IMR-90 (cell line): ENCODE data around the gene BEAN1. TPM values are rescaled to one million over a fixed set of nuclear protein-coding genes. Genes with fewer than 3 reads are reported as not detected.
A peak's percentile ranks its signal among the peaks of the same experiment; 100 is the strongest.

Source experiments
- ATAC-seq: fragments of 200-7000 bp; cut with Tn5 transposase; 2 replicates; pipeline ENCODE4 v1.9.1; 2020; ENCODE audit warnings: low read depth, mild to moderate bottlenecking, moderate library complexity
- BruUV-seq: library from RNA; stranded (reverse); fragments of 400-500 nt; replicated peaks from 2 replicates; lab custom pipeline; 2021; lab: Mats Ljungman, UMichigan
- CTCF ChIA-PET: fragments of 300-600 bp; formaldehyde crosslinking; extraction: SDS; loops from one replicate; lab custom pipeline; 2021; ENCODE audit warnings: antibody characterized with exemption; lab: Yijun Ruan, JAX
- POLR2A ChIA-PET: fragments of 300-600 bp; sonication (Branson Sonifier 250); formaldehyde crosslinking; loops from one replicate; lab custom pipeline; 2022; ENCODE audit warnings: antibody characterized with exemption; ENCODE audit not compliant: unreplicated experiment; lab: Charles Lee
- DNase-seq: peaks from one replicate; pipeline ENCODE4 v3.0.0; 2013
- H2AFZ ChIP-seq: replicated peaks from 2 replicates; pipeline ENCODE3; 2013; ENCODE audit warnings: low read length, mild to moderate bottlenecking; ENCODE audit not compliant: poor library complexity
- H2AK5ac ChIP-seq: 2 replicates; pipeline ENCODE4 v1.6.1; 2013; ENCODE audit warnings: low read depth, low read length, inconsistent platforms
- H2AK9ac ChIP-seq: replicated peaks from 2 replicates; pipeline ENCODE3; 2013; ENCODE audit warnings: mild to moderate bottlenecking, low read depth, low read length, moderate library complexity; ENCODE audit not compliant: poor library complexity
- H2BK120ac ChIP-seq: 2 replicates; pipeline ENCODE4 v1.6.1; 2013; ENCODE audit warnings: low read depth, low read length, inconsistent platforms
- H2BK15ac ChIP-seq: 3 replicates; pipeline ENCODE4 v1.6.1; 2013; ENCODE audit warnings: low read depth, low read length, inconsistent platforms
- H2BK20ac ChIP-seq: 2 replicates; pipeline ENCODE4 v1.6.1; 2013; ENCODE audit warnings: low read depth, mild to moderate bottlenecking, inconsistent platforms, low read length, moderate library complexity
- H2BK5ac ChIP-seq: 2 replicates; pipeline ENCODE4 v1.6.1; 2013; ENCODE audit warnings: mild to moderate bottlenecking, low read depth, low read length, inconsistent platforms; ENCODE audit not compliant: poor library complexity, severe bottlenecking
- H3K14ac ChIP-seq: replicated peaks from 2 replicates; pipeline ENCODE4 v1.6.1; 2013; ENCODE audit warnings: low read depth, low read length, inconsistent platforms
- H3K18ac ChIP-seq: 2 replicates; pipeline ENCODE4 v1.6.1; 2013; ENCODE audit warnings: low read depth, low read length, control low read depth
- H3K23ac ChIP-seq: 2 replicates; pipeline ENCODE4 v1.6.1; 2013; ENCODE audit warnings: low read depth, low read length, inconsistent platforms
- H3K27ac ChIP-seq: 2 replicates; pipeline ENCODE4 v1.5.1; 2013; ENCODE audit warnings: mild to moderate bottlenecking, control low read depth, low read length; ENCODE audit not compliant: insufficient read depth
- H3K27me3 ChIP-seq: 2 replicates; pipeline ENCODE4 v1.6.1; 2013; ENCODE audit warnings: low read length; ENCODE audit not compliant: control insufficient read depth, insufficient read depth
- H3K36me3 ChIP-seq: 2 replicates; pipeline ENCODE4 v1.6.1; 2013; ENCODE audit warnings: low read length, mixed read lengths; ENCODE audit not compliant: control insufficient read depth, insufficient read depth
- H3K4ac ChIP-seq: 2 replicates; pipeline ENCODE4 v1.6.1; 2013; ENCODE audit warnings: low read depth, low read length, inconsistent platforms
- H3K4me1 ChIP-seq: 2 replicates; pipeline ENCODE4 v1.6.1; 2013; ENCODE audit warnings: low read length, mixed read lengths; ENCODE audit not compliant: control insufficient read depth, insufficient read depth
- H3K4me2 ChIP-seq: 2 replicates; pipeline ENCODE4 v1.6.1; 2013; ENCODE audit warnings: low read depth, mild to moderate bottlenecking, control low read depth, low read length, moderate library complexity
- H3K4me3 ChIP-seq: 2 replicates; pipeline ENCODE4 v1.5.1; 2013; ENCODE audit warnings: low read depth, mild to moderate bottlenecking, control low read depth, low read length, moderate library complexity; ENCODE audit not compliant: insufficient read depth
- H3K56ac ChIP-seq: 2 replicates; pipeline ENCODE4 v1.6.1; 2013; ENCODE audit warnings: low read length, inconsistent platforms; ENCODE audit not compliant: insufficient read depth; ENCODE audit errors: extremely low read depth
- H3K79me1 ChIP-seq, 2 experiments: 2 replicates each; pipeline ENCODE4 v1.6.1; 2013; ENCODE audit warnings: low read length in 2 of 2, inconsistent platforms in 1 of 2, low read depth in 1 of 2
- H3K9ac ChIP-seq: 2 replicates; pipeline ENCODE4 v1.6.1; 2013; ENCODE audit warnings: low read depth, low read length, control low read depth
- H3K9me1 ChIP-seq: 2 replicates; pipeline ENCODE4 v1.6.1; 2013; ENCODE audit warnings: low read length, inconsistent platforms; ENCODE audit not compliant: insufficient read depth
- H3K9me3 ChIP-seq: 2 replicates; pipeline ENCODE4 v1.6.1; 2013; ENCODE audit warnings: low read length; ENCODE audit not compliant: control insufficient read depth, insufficient read depth
- H4K20me1 ChIP-seq: 2 replicates; pipeline ENCODE4 v1.6.1; 2013; ENCODE audit warnings: low read length, inconsistent platforms; ENCODE audit not compliant: insufficient read depth
- H4K5ac ChIP-seq: 2 replicates; pipeline ENCODE4 v1.6.1; 2013; ENCODE audit warnings: mild to moderate bottlenecking, low read depth, low read length, control low read depth
- H4K8ac ChIP-seq, 2 experiments: 2 replicates each; pipeline ENCODE4 v1.6.1; 2013; ENCODE audit warnings: low read depth in 2 of 2, low read length in 2 of 2, control low read depth in 1 of 2, inconsistent platforms in 1 of 2
- H4K91ac ChIP-seq: 2 replicates; pipeline ENCODE4 v1.6.1; 2013; ENCODE audit warnings: low read depth, low read length, inconsistent platforms; ENCODE audit not compliant: insufficient read depth
- CEBPB ChIP-seq: IDR thresholded peaks from 2 replicates; pipeline ENCODE4 v1.6.1; 2012; ENCODE audit warnings: low read depth, low read length, improper control_type of control experiment
- CHD1 ChIP-seq: IDR thresholded peaks from 2 replicates; pipeline ENCODE4 v1.6.1; 2012; ENCODE audit warnings: low read depth, low read length, improper control_type of control experiment
- ELK1 ChIP-seq: fragments of 150-350 bp; IDR thresholded peaks from 2 replicates; pipeline ENCODE4 v1.6.1; 2016; ENCODE audit warnings: low read depth, mild to moderate bottlenecking, low read length, moderate library complexity, borderline replicate concordance
- MAFK ChIP-seq: IDR thresholded peaks from 2 replicates; pipeline ENCODE4 v1.6.1; 2012; ENCODE audit warnings: low read depth, low read length, improper control_type of control experiment
- MAZ ChIP-seq: IDR thresholded peaks from 2 replicates; pipeline ENCODE4 v1.6.1; 2012; ENCODE audit warnings: low read depth, mild to moderate bottlenecking, low read length, improper control_type of control experiment, moderate library complexity, borderline replicate concordance
- MXI1 ChIP-seq: IDR thresholded peaks from 2 replicates; pipeline ENCODE4 v1.6.1; 2012; ENCODE audit warnings: low read depth, mild to moderate bottlenecking, low read length, moderate library complexity, borderline replicate concordance
- POLR2A ChIP-seq: IDR thresholded peaks from 2 replicates; pipeline ENCODE4 v1.6.1; 2012; ENCODE audit warnings: mild to moderate bottlenecking, low read depth, low read length
- RCOR1 ChIP-seq: IDR thresholded peaks from 2 replicates; pipeline ENCODE4 v1.6.1; 2012; ENCODE audit warnings: mild to moderate bottlenecking, low read length, improper control_type of control experiment; ENCODE audit not compliant: insufficient replicate concordance
- SMC3 ChIP-seq: fragments of 150-350 bp; IDR thresholded peaks from 2 replicates; pipeline ENCODE4 v1.6.1; 2016; ENCODE audit warnings: low read depth, mild to moderate bottlenecking, antibody characterized with exemption, low read length, moderate library complexity
- USF2 ChIP-seq: fragments of 150-350 bp; IDR thresholded peaks from 2 replicates; pipeline ENCODE4 v1.6.1; 2017; ENCODE audit warnings: mild to moderate bottlenecking, antibody characterized with exemption, low read length, low read depth
- WGBS, 2 experiments: methylation state at CpG; one replicate each; pipeline versions ENCODE4 v1.1.5 to v1.1.7; 2013; ENCODE audit warnings: missing lambda C conversion rate in 2 of 2; ENCODE audit not compliant: insufficient read length in 1 of 2; ENCODE audit errors: extremely low coverage in 2 of 2; 5-methylcytosine and 5-hydroxymethylcytosine counted together
- dilution Hi-C: fragments of 300-500 bp; cut with HindIII; formaldehyde crosslinking; loops from one replicate; pipeline ENCODE4 v1.14.3; 2018; ENCODE audit warnings: low sequenced_read_pairs; ENCODE audit not compliant: unreplicated experiment
- in situ Hi-C: fragments of 300-500 bp; cut with MboI; formaldehyde crosslinking; loops from 3 replicates; pipeline ENCODE4 v1.14.3; 2019; ENCODE audit warnings: low sequenced_read_pairs, inconsistent platforms, mixed read lengths
- intact Hi-C: fragments of 100-400 bp; cut with micrococcal nuclease; formaldehyde crosslinking; loops from 2 replicates; pipeline ENCODE4 v1.10.0; 2022
- polyA plus RNA-seq, 3 experiments: library from polyadenylated mRNA; depleted of rRNA; stranded (reverse); fragments of >200 nt; gene quantifications; 2 replicates each; pipeline ENCODE4 v1.2.3, GENCODE V29; 2012; ENCODE audit warnings: low replicate concordance in 1 of 3
- total RNA-seq: library from RNA; depleted of rRNA; stranded (reverse); fragments of >200 nt; gene quantifications from 2 replicates; pipeline ENCODE4 v1.2.3, GENCODE V29; 2012

Gene BEAN1
- total and polyA plus RNA-seq, 2 of the 4 experiments (the other 2 are of a cell fraction): not detected

GRCh38 chr16:66517586-66518263 is 90.6 kb downstream of the BEAN1 start (continued):
- no peak for TF ChIP-seq MAZ

GRCh38 chr16:66519482-66520373 is 92.6 kb downstream of the BEAN1 start:
- no peak overlapping the region for H3K9ac ChIP-seq
- peak overlapping the region; percentile 11; the same call in 1 of the 2 replicates for H2BK120ac ChIP-seq
- dilution Hi-C loops (no loop called here), intact Hi-C loops (no loop called here), in situ Hi-C loops (no loop called here)
- no peak overlapping the region for H2BK15ac ChIP-seq
- no peak overlapping the region for H2BK5ac ChIP-seq
- no peak overlapping the region for H3K23ac ChIP-seq
- H2AK5ac ChIP-seq: peak overlapping the region; percentile 51; the same call in 1 of the 2 replicates
- DNase-seq: no peak
- H3K14ac ChIP-seq: no peak overlapping the region
- H4K5ac ChIP-seq: no peak overlapping the region
- no peaks in the 10 kb centered on the region for H3K27me3 ChIP-seq
- POLR2A ChIA-PET: no interaction called here
- no peak overlapping the region for H3K4me2 ChIP-seq
- no TSS peak for BruUV-seq
- peak overlapping the region; percentile 36; the same call in 1 of the 2 replicates for H2BK20ac ChIP-seq
- no peaks in the 10 kb centered on the region; the same call in 1 of the 2 replicates for H4K20me1 ChIP-seq
- CTCF ChIA-PET: no interaction called here
- WGBS, 2 experiments: 95% methylated on average over 4 of the region's 11 CpGs; no CpG with 5 or more reads in 1 of the 2 experiments
- no peak for ATAC-seq
- H3K9me3 ChIP-seq: no peaks in the 10 kb centered on the region
- H3K9me1 ChIP-seq: peaks cover 38% of the 10 kb centered on the region
- H4K8ac ChIP-seq: no peak overlapping the region
- H3K18ac ChIP-seq: no peak overlapping the region
- H2AK9ac ChIP-seq: peak overlapping the region; percentile 37
- H3K4me3 ChIP-seq: no peak overlapping the region
- H3K27ac ChIP-seq: no peak overlapping the region
- H2AFZ ChIP-seq: no peak overlapping the region
- peaks cover 2% of the 10 kb centered on the region; the same call in 1 of the 2 replicates for H3K36me3 ChIP-seq
- peaks cover 3 to 43% of the 10 kb centered on the region in 2 experiments; a peak in 3 of 4 replicates for H3K79me1 ChIP-seq
- H3K4me1 ChIP-seq: peaks cover 31% of the 10 kb centered on the region
- H3K56ac ChIP-seq: no peak overlapping the region
- H4K91ac ChIP-seq: no peak overlapping the region
- peak overlapping the region; percentile 31; the same call in 1 of the 2 replicates for H3K4ac ChIP-seq
- TF ChIP-seq SMC3 (no peak), CHD1 (no peak), MAFK (no peak), CEBPB (no peak), MXI1 (no peak), USF2 (no peak), POLR2A (no peak), RCOR1 (no peak), MAZ (no peak), ELK1 (no peak)
